Measurements from ENCODE around the gene PRR18.

PRR18 gene

DNA sequence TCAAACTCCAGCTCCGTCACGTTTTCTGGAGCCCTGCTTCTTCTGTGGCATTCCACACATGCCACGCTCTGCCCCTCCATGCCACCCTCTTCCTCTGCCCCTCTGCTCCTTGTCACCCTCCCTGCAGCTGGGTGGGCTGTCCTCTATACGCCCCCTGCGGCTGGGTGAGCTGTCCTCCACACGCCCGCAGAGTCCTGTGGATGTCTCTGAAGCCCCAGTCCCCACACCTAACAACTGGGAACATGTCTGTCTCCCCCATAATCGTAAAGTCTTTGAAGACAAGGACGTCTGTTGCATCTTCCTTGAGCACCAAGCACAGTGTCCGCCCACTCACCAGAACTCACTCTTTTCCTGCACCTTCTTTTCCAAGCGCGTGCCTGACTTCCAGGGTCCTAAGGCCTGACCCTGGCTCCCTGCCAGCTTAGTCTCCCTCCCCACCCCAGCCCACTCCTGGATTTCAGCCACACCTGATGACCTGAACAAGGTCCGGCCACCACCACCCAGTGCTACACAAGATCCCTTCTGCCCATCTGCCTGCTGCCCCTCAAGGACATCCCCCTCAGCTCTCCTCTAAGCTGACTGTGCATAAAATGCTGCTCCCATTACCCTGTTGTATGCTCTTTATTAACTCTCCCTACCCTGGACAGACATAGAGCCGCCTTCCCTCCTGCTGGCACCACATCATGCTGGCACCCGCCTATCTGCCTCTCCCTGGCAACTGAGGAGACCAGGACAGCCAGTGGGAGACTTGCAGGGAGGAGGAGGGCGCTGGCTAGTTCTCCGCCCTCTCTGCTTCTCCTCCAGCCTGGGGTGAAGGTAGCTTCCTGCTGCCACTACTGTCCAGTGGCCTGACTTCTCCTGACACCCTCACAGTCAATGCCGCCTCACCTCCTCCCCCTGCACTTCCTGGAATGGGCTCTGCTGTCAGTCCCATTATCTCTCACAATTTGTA, 10.7 kb upstream of the PRR18 start:
- Mint-ChIP-seq H3K4me3 (no peak overlapping the region), H3K9me3 (no peaks in the 10 kb centered on the region), H3K4me1 (ENCODE audit: low read depth) (no peaks in the 10 kb centered on the region), H3K36me3 (ENCODE audit: low read depth) (peaks cover 9% of the 10 kb centered on the region), H3K27me3 (ENCODE audit: low read depth) (no peaks in the 10 kb centered on the region), H3K27ac (no peak overlapping the region)
- DNase-seq (ENCODE audit: low spot score), result no peak

GRCh38 chr6:166318227-166318626, 10.0 kb upstream of the PRR18 start:
- H3K27me3 Mint-ChIP-seq (ENCODE audit: low read depth), result no peaks in the 10 kb centered on the region
- peaks cover 8% of the 10 kb centered on the region for H3K36me3 Mint-ChIP-seq (ENCODE audit: low read depth)
- H3K27ac Mint-ChIP-seq, result no peak overlapping the region
- H3K4me1 Mint-ChIP-seq (ENCODE audit: low read depth), result no peaks in the 10 kb centered on the region
- H3K4me3 Mint-ChIP-seq, result no peak overlapping the region
- no peak for DNase-seq (ENCODE audit: low spot score)
- H3K9me3 Mint-ChIP-seq, result no peaks in the 10 kb centered on the region

DNA sequence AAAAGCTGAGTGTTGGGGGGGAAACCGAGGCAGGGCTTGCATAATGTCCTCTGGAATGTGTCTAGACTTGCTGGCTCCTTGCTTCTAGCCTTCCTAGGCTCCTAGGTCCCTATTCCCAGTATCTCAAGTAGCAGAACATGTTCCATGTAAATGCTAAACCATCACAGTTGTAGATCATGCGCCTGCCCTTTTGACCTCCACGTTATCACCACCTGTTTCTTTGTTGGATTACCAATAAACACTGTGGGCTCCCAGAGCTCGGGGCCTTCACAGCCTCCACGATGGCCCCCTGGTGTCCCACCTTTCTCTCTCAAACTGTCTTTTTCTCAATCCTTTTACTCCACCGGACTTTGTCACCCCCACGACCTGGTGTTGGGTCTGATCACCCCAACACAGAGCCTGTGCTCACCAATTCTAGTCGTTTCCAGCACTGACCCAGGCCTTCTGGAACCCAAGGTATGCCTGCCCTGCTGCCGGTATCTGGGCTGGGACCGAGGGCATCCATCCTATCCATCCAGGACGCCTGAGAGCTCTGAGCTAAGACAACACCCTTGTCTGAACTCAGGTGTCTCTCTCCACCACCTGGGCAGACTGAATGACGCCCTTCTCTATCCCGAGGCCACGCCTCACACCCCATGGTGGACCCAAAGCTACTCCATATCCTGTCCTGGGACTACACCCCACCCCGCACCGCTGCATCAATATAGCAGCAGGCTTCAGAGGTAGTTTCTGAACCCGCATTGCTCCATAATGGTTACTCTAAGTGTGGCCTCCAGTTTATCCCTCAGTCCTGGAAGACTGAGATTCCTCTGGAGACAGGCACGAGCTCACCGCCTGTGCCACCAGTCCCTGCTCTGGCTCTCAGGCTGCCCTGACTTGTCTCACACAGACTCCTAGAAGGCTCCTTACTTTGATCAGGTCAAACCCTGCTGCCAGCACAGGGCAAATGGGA, 9.3 kb upstream of the PRR18 start:
- no peaks in the 10 kb centered on the region for H3K4me1 Mint-ChIP-seq (ENCODE audit: low read depth)
- H3K27ac Mint-ChIP-seq, result peak overlapping the region; percentile 16
- peaks cover 5% of the 10 kb centered on the region for H3K36me3 Mint-ChIP-seq (ENCODE audit: low read depth)
- no peak overlapping the region for H3K4me3 Mint-ChIP-seq
- DNase-seq (ENCODE audit: low spot score), result no peak
- no peaks in the 10 kb centered on the region for H3K27me3 Mint-ChIP-seq (ENCODE audit: low read depth)
- no peaks in the 10 kb centered on the region for H3K9me3 Mint-ChIP-seq

- Mint-ChIP-seq H3K27ac (no peak overlapping the region), H3K4me1 (ENCODE audit: low read depth) (no peaks in the 10 kb centered on the region), H3K36me3 (ENCODE audit: low read depth) (no peaks in the 10 kb centered on the region), H3K27me3 (ENCODE audit: low read depth) (peaks cover 5% of the 10 kb centered on the region), H3K9me3 (no peaks in the 10 kb centered on the region), H3K4me3 (no peak overlapping the region)
- no peak for DNase-seq (ENCODE audit: low spot score)
Measured at GRCh38 chr6:166315436-166315835, 7.2 kb upstream of the PRR18 start.

DNA sequence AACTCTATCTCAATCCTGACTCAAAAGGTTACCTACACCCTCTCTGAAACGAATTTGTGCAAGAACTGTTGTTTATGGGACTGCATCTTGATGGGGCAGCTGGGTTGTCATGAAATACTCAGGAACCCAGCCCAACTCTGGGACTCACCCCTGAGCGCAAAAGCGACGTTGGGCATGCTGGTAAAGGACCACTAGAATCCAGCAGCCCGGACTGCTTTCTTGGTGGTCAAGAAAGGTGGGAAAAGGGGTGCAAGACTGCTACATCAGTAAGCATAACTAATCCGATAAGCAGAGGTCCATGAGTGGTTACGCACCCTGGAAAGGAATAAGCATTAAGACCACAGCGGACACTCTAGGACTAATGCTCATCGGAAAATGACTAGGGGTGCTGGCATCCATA, 6.3 kb upstream of the PRR18 start:
- H3K4me1 Mint-ChIP-seq (ENCODE audit: low read depth), result no peaks in the 10 kb centered on the region
- H3K27me3 Mint-ChIP-seq (ENCODE audit: low read depth), result peaks cover 15% of the 10 kb centered on the region
- H3K9me3 Mint-ChIP-seq, result no peaks in the 10 kb centered on the region
- no peak overlapping the region for H3K4me3 Mint-ChIP-seq
- no peak overlapping the region for H3K27ac Mint-ChIP-seq
- H3K36me3 Mint-ChIP-seq (ENCODE audit: low read depth), result no peaks in the 10 kb centered on the region
- DNase-seq (ENCODE audit: low spot score), result no peak

DNA sequence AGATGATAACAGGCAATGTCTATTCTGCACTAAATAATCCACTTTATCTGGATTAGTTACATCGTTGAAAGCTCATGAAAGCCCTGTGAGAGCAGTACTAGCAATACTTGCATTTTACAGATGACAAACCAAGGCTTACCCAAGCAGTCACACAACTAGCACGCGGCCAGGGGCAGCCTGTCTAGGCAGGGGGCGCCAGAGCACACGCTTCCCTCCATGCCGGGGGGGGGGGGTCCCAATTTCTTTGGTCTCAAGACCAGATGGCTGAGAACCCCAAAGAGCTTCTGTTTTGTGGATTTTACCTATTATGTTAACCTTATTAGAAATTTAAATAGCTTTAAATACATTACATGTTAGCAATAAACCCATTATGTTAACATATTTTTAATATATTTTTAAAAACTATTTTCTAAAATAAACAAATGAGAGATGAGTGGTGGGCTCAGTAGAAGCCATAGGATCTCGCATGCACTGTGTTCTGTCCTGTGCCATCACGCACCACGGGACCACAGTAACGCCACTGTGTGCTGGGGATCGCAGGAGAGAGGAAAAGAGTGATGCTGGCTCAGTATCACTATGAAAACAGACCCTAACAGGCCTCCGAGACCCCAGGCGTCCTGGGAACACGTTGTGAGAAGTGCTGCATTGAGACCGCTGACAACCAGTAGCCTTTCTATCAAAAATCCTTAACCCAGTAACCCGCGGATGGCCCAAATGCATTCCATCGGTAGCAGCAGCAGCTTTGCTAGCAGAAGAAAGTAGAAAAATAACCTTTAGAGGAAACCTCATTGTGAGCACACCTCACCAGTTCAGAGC, 5.3 kb upstream of the PRR18 start:
- DNase-seq (ENCODE audit: low spot score), result peak; percentile 3
- Mint-ChIP-seq H3K4me1 (ENCODE audit: low read depth) (no peaks in the 10 kb centered on the region), H3K36me3 (ENCODE audit: low read depth) (no peaks in the 10 kb centered on the region), H3K27ac (no peak overlapping the region), H3K9me3 (no peaks in the 10 kb centered on the region), H3K27me3 (ENCODE audit: low read depth) (peaks cover 25% of the 10 kb centered on the region), H3K4me3 (no peak overlapping the region)

DNA sequence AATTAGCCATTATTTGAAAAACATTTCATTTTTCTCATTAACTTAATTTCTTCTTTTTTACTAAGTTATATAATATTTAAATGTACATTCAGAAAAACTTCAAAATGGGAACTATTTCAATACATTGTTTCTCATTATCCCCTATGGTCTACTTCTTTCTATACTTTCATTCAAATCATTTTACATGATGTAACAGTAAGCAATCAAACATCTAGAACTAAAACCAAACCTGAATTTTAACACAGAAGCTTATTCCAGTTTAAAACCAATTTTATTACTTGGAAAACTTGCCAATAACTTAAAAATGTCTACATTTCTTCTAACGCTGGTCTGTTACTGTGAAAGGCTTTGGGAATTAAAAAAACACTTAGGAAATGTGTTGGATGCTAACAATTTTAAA, 4.6 kb upstream of the PRR18 start:
- H3K27ac Mint-ChIP-seq, result no peak overlapping the region

DNA sequence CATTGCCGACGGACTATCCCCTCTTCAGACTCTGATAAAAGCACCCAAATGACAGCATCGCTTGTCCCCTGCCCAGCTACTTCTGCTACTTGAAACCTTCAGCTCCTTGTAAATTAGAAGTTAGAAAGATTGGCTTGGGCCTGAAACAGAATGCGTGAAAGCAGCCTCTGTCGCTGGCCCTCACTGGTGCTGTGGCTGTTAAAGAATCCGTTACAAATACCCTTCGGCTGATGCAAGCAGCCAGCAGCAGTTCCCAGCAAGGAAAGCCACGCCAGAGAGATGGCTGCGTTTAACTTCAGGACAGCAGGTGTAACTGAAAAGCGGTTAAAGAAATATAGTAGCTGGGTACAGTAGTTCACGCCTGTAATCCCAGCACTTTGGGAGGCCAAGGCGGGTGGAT, 2.4 kb upstream of the PRR18 start:
- H3K27ac Mint-ChIP-seq, result no peak overlapping the region
- H3K27me3 Mint-ChIP-seq (ENCODE audit: low read depth), result peaks cover 36% of the 10 kb centered on the region
- DNase-seq (ENCODE audit: low spot score), result no peak
- H3K9me3 Mint-ChIP-seq, result no peaks in the 10 kb centered on the region
- H3K4me1 Mint-ChIP-seq (ENCODE audit: low read depth), result no peaks in the 10 kb centered on the region
- no peak overlapping the region for H3K4me3 Mint-ChIP-seq
- no peaks in the 10 kb centered on the region for H3K36me3 Mint-ChIP-seq (ENCODE audit: low read depth)

More for the DNA sequence above, 4.6 kb upstream of the PRR18 start:
- H3K36me3 Mint-ChIP-seq (ENCODE audit: low read depth), result no peaks in the 10 kb centered on the region
- no peaks in the 10 kb centered on the region for H3K9me3 Mint-ChIP-seq
- H3K27me3 Mint-ChIP-seq (ENCODE audit: low read depth), result peaks cover 25% of the 10 kb centered on the region
- DNase-seq (ENCODE audit: low spot score), result no peak
- no peaks in the 10 kb centered on the region for H3K4me1 Mint-ChIP-seq (ENCODE audit: low read depth)
- H3K4me3 Mint-ChIP-seq, result no peak overlapping the region

DNA sequence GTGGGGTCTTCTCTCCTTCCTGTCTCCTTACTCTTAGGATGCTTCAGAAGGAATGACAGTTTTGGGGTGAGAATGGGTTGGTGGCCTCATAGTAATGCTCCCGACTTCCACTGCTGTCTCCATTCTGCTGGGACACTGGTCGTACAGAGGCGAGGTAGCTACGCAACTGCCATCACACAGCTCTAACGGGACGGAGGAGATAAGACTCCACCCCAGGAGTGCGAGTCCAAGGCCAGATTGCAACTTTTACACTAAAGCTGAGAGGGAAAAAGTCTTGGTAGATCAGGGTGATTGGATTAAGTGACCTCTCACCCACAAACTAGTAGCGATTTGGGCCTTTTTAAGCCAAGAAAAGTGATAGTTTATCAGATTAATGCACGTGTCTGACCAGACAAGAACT, 1.8 kb upstream of the PRR18 start:
- no peaks in the 10 kb centered on the region for H3K4me1 Mint-ChIP-seq (ENCODE audit: low read depth)
- H3K9me3 Mint-ChIP-seq, result no peaks in the 10 kb centered on the region
- peaks cover 42% of the 10 kb centered on the region for H3K27me3 Mint-ChIP-seq (ENCODE audit: low read depth)
- H3K36me3 Mint-ChIP-seq (ENCODE audit: low read depth), result no peaks in the 10 kb centered on the region
- no peak for DNase-seq (ENCODE audit: low spot score)
- no peak overlapping the region for H3K4me3 Mint-ChIP-seq
- H3K27ac Mint-ChIP-seq, result no peak overlapping the region

GRCh38 chr6:166308769-166309589, 787 bp upstream of the PRR18 start:
- Mint-ChIP-seq H3K4me1 (ENCODE audit: low read depth) (no peaks in the 10 kb centered on the region), H3K4me3 (no peak overlapping the region), H3K9me3 (no peaks in the 10 kb centered on the region), H3K27me3 (ENCODE audit: low read depth) (peaks cover 48% of the 10 kb centered on the region), H3K36me3 (ENCODE audit: low read depth) (no peaks in the 10 kb centered on the region), H3K27ac (no peak overlapping the region)
- DNase-seq (ENCODE audit: low spot score), result no peak

DNA sequence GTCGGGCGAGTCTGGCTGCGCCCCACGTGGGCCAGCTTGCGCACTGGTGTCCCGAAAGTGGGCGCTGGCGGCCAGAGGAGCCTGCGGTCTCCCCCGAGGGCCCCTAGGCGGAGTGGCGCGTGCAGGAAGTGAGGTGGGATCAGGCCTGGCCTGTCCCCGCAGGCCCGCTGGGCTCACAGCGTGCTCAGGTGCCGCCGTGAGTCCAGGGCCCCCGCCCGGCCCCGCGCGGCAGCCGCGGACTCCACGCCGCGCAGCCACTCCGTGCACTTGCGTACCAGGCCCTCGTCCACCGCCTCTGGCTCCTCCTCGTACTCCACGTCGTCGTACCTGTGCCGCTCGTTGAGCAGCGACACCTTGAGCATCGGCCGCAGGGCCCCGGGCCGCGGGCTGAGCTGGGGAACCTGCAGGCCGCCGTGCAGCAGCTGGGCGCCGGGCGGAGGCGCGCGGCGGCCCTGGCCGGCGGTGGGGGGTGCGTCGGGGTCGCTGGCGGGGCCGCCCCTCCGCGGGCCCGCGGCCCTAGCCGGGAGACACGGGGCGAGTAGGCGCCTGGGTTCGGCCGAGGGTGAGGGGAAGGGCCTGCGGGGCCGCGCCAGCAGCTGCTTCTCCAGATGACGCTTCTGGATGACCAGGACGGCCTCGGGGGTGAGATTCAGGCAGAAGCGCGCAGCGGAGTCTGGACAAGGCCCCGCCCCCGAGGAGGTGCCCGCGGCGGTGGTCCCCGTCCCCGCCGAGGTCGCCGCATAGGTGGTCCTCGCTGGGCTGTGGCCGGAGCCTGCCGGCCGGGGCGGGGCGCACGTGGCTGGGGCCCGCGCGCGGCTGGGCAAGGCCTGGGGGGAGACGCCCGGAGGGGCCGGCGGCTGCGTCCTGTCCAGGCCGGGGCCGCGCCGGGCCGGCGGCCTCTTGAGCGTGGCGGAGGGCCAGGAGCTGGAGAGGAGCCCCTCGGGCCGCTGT, 835 bp downstream of the PRR18 start:
- no peak for DNase-seq (ENCODE audit: low spot score)
- Mint-ChIP-seq H3K36me3 (ENCODE audit: low read depth) (no peaks in the 10 kb centered on the region), H3K4me3 (no peak overlapping the region), H3K27ac (no peak overlapping the region), H3K4me1 (ENCODE audit: low read depth) (no peaks in the 10 kb centered on the region), H3K27me3 (ENCODE audit: low read depth) (peaks cover 61% of the 10 kb centered on the region), H3K9me3 (no peaks in the 10 kb centered on the region)

- peak overlapping the region; percentile 45 for H3K4me3 Mint-ChIP-seq
- no peaks in the 10 kb centered on the region for H3K36me3 Mint-ChIP-seq (ENCODE audit: low read depth)
- no peak overlapping the region for H3K27ac Mint-ChIP-seq
- H3K9me3 Mint-ChIP-seq, result no peaks in the 10 kb centered on the region
- DNase-seq (ENCODE audit: low spot score), result no peak
- H3K4me1 Mint-ChIP-seq (ENCODE audit: low read depth), result no peaks in the 10 kb centered on the region
- H3K27me3 Mint-ChIP-seq (ENCODE audit: low read depth), result peaks cover 64% of the 10 kb centered on the region
Measured at GRCh38 chr6:166306378-166307081, 1.7 kb downstream of the PRR18 start.
